Activated CD8-positive, alpha-beta T cell treated with anti-CD3 and anti-CD28 coated beads for 36 hours (primary cell): ENCODE data around the gene ZNF723. TPM values are rescaled to one million over a fixed set of nuclear protein-coding genes. Genes with fewer than 3 reads are reported as not detected.

ENCODE experiments used
- ATAC-seq: fragments of 200-7000 bp; cut with Tn5 transposase; one replicate; pipeline ENCODE4 v1.10.0; 2021; ENCODE audit warnings: mild to moderate bottlenecking, moderate library complexity
- CTCF ChIA-PET: fragments of 350-600 bp; sonication (Branson Sonifier 250); formaldehyde crosslinking; loops from one replicate; lab custom pipeline; 2021; ENCODE audit warnings: antibody characterized with exemption; lab: Charles Lee
- POLR2A ChIA-PET: fragments of 350-600 bp; sonication (Branson Sonifier 250); formaldehyde crosslinking; loops from one replicate; lab custom pipeline; 2021; ENCODE audit warnings: antibody characterized with exemption; lab: Charles Lee
- DNase-seq: peaks from one replicate; pipeline ENCODE4 v3.0.0-alpha.2; 2020
- H3K27ac Mint-ChIP-seq: one replicate; pipeline ENCODE4 v1.8.0; 2021; ENCODE audit warnings: mild to moderate bottlenecking, mixed read lengths
- H3K27me3 Mint-ChIP-seq: one replicate; pipeline ENCODE4 v1.8.0; 2021; ENCODE audit warnings: mixed read lengths
- H3K36me3 Mint-ChIP-seq: one replicate; pipeline ENCODE4 v1.8.0; 2021; ENCODE audit warnings: low read depth, mixed read lengths
- H3K4me1 Mint-ChIP-seq: one replicate; pipeline ENCODE4 v1.8.0; 2021; ENCODE audit warnings: low read depth, mixed read lengths
- H3K4me3 Mint-ChIP-seq: one replicate; pipeline ENCODE4 v1.8.0; 2021; ENCODE audit warnings: mild to moderate bottlenecking, moderate library complexity, mixed read lengths
- H3K9me3 Mint-ChIP-seq: one replicate; pipeline ENCODE4 v1.8.0; 2021; ENCODE audit warnings: mixed read lengths
- intact Hi-C: fragments of 100-400 bp; cut with micrococcal nuclease; formaldehyde crosslinking; loops from one replicate; pipeline ENCODE4 v1.10.0; 2022
- total RNA-seq, 2 experiments: library from RNA; stranded (reverse); gene quantifications; one replicate each; pipeline ENCODE4 v1.2.3, GENCODE V29; 2021
- TF ChIP-seq, protein P1 (sequence below): fragments of 200-600 bp; IDR thresholded peaks from one replicate; pipeline ENCODE4 v1.8.0; 2022; ENCODE audit warnings: antibody characterized with exemption, mild to moderate bottlenecking

The ZNF723 gene
- total RNA-seq, 2 experiments from 2014 or later: not detected

GRCh38 chr19:22893855-22894270 is 61.8 kb downstream of the ZNF723 start:
- intact Hi-C loops: no loop called here

GRCh38 chr19:22901431-22902130 is 69.5 kb downstream of the ZNF723 start:
- DNase-seq (no peak), ATAC-seq (no peak)
- Mint-ChIP-seq H3K27me3 (no peaks in the 10 kb centered on the region), H3K9me3 (peaks cover 31% of the 10 kb centered on the region), H3K4me1 (no peaks in the 10 kb centered on the region), H3K4me3 (no peak overlapping the region), H3K36me3 (peaks cover 4% of the 10 kb centered on the region), H3K27ac (no peak overlapping the region)
- intact Hi-C loops: no loop called here
- ChIA-PET POLR2A (no interaction called here), CTCF (no interaction called here)
- TF ChIP-seq, protein P1, sequence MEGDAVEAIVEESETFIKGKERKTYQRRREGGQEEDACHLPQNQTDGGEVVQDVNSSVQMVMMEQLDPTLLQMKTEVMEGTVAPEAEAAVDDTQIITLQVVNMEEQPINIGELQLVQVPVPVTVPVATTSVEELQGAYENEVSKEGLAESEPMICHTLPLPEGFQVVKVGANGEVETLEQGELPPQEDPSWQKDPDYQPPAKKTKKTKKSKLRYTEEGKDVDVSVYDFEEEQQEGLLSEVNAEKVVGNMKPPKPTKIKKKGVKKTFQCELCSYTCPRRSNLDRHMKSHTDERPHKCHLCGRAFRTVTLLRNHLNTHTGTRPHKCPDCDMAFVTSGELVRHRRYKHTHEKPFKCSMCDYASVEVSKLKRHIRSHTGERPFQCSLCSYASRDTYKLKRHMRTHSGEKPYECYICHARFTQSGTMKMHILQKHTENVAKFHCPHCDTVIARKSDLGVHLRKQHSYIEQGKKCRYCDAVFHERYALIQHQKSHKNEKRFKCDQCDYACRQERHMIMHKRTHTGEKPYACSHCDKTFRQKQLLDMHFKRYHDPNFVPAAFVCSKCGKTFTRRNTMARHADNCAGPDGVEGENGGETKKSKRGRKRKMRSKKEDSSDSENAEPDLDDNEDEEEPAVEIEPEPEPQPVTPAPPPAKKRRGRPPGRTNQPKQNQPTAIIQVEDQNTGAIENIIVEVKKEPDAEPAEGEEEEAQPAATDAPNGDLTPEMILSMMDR: no peak

More at GRCh38 chr19:22893855-22894270, 61.8 kb downstream of the ZNF723 start:
- H3K27ac Mint-ChIP-seq: no peak overlapping the region
- no peaks in the 10 kb centered on the region for H3K36me3 Mint-ChIP-seq
- H3K4me3 Mint-ChIP-seq: no peak overlapping the region
- H3K4me1 Mint-ChIP-seq: no peaks in the 10 kb centered on the region
- H3K9me3 Mint-ChIP-seq: peaks cover 17% of the 10 kb centered on the region
- ATAC-seq: no peak
- no peaks in the 10 kb centered on the region for H3K27me3 Mint-ChIP-seq
- ChIA-PET CTCF (no interaction called here), POLR2A (no interaction called here)
- TF ChIP-seq, protein P1: no peak
- no peak for DNase-seq

Other genes starting within 250 kb of the ZNF723 start
- gene ZNF492, start 198.0 kb upstream of the ZNF723 start, total RNA-seq: 1 to 10 TPM; 1.9 to 2.1 TPM
- not detected for gene ZNF99, start 48.1 kb upstream of the ZNF723 start, total RNA-seq
- gene ZNF728, start 170.9 kb downstream of the ZNF723 start, total RNA-seq: not detected